ENCODE results near the gene PLD5. TPM values are rescaled to one million over a fixed set of nuclear protein-coding genes. Genes with fewer than 3 reads are reported as not detected.

The PLD5 gene
- polyA plus RNA-seq, 1 of the 3 experiments (the other 2 are of a cell fraction), result 0.08 TPM

GRCh38 chr1:242535986-242536385 lies 11.5 kb upstream of the PLD5 start:
- H3K9me3 ChIP-seq, result no peaks in the 10 kb centered on the region
- WGBS (ENCODE audit: low lambda C conversion rate), result 16% methylated on average over 1 of the region's 1 CpG
- H3K4me3 ChIP-seq (ENCODE audit: low read depth in 2 of 2, low read length in 1 of 2), result no peak overlapping the region
- ChIA-PET CTCF (no interaction called here), POLR2A (no interaction called here)
- H2AFZ ChIP-seq (ENCODE audit: low read depth), result no peak overlapping the region
- no peak overlapping the region for H3K27ac ChIP-seq (ENCODE audit: low read depth in 2 of 2, low read length in 1 of 2)
- H3K27me3 ChIP-seq (ENCODE audit: insufficient read depth), result no peaks in the 10 kb centered on the region
- no peaks in the 10 kb centered on the region; a peak in 1 of 4 replicates for H3K4me1 ChIP-seq (ENCODE audit: control insufficient read depth in 1 of 2, insufficient read depth in 2 of 2, low read depth in 1 of 2, low read length in 1 of 2)
- H3K36me3 ChIP-seq (replicated peaks in 1 of 2; ENCODE audit: control insufficient read depth in 1 of 2, insufficient read depth in 2 of 2, low read length in 1 of 2), result no peaks in the 10 kb centered on the region
- DNase-seq, result no peak
- H3K9ac ChIP-seq, result no peak overlapping the region
- no peaks in the 10 kb centered on the region for H3F3A ChIP-seq (replicated peaks; ENCODE audit: insufficient read depth)
- no peaks in the 10 kb centered on the region for H4K20me1 ChIP-seq (ENCODE audit: insufficient read depth)
- H3K4me2 ChIP-seq, result no peak overlapping the region
- TF ChIP-seq TCF12 (IDR thresholded peaks at IDR 0.05), result no peak
- no peak for TF ChIP-seq SMC3 (IDR thresholded peaks at IDR 0.05; ENCODE audit: low read depth, low read length)
- no peak for TF ChIP-seq GABPA (IDR thresholded peaks at IDR 0.05; ENCODE audit: low read depth)
- no peak for TF ChIP-seq MEF2A (IDR thresholded peaks at IDR 0.05; ENCODE audit: borderline replicate concordance, low read depth)
- TF ChIP-seq TAF1 (IDR thresholded peaks at IDR 0.05; ENCODE audit: borderline replicate concordance, low read depth, low read length), result no peak
- no peak for TF ChIP-seq TEAD4 (IDR thresholded peaks at IDR 0.05; ENCODE audit: borderline replicate concordance, insufficient read depth)
- TF ChIP-seq FOSL2 (IDR thresholded peaks at IDR 0.05; ENCODE audit: borderline replicate concordance, low read depth), result no peak
- TF ChIP-seq, protein P1, sequence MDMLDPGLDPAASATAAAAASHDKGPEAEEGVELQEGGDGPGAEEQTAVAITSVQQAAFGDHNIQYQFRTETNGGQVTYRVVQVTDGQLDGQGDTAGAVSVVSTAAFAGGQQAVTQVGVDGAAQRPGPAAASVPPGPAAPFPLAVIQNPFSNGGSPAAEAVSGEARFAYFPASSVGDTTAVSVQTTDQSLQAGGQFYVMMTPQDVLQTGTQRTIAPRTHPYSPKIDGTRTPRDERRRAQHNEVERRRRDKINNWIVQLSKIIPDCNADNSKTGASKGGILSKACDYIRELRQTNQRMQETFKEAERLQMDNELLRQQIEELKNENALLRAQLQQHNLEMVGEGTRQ (IDR thresholded peaks at IDR 0.05; ENCODE audit: borderline replicate concordance, low read depth, low read length), result no peak
- TF ChIP-seq, protein P2, sequence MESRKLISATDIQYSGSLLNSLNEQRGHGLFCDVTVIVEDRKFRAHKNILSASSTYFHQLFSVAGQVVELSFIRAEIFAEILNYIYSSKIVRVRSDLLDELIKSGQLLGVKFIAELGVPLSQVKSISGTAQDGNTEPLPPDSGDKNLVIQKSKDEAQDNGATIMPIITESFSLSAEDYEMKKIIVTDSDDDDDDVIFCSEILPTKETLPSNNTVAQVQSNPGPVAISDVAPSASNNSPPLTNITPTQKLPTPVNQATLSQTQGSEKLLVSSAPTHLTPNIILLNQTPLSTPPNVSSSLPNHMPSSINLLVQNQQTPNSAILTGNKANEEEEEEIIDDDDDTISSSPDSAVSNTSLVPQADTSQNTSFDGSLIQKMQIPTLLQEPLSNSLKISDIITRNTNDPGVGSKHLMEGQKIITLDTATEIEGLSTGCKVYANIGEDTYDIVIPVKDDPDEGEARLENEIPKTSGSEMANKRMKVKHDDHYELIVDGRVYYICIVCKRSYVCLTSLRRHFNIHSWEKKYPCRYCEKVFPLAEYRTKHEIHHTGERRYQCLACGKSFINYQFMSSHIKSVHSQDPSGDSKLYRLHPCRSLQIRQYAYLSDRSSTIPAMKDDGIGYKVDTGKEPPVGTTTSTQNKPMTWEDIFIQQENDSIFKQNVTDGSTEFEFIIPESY (IDR thresholded peaks at IDR 0.05; ENCODE audit: borderline replicate concordance, low read depth), result no peak
- TF ChIP-seq POLR2AphosphoS5 (IDR thresholded peaks at IDR 0.05; ENCODE audit: low read depth, low read length), result no peak
- no peak for TF ChIP-seq FOXJ3 (CRISPR knock-in tag; IDR thresholded peaks at IDR 0.05)
- H3K79me2 ChIP-seq (ENCODE audit: insufficient read depth), result no peaks in the 10 kb centered on the region
- H3K9me2 ChIP-seq, result no peaks in the 10 kb centered on the region

DNA sequence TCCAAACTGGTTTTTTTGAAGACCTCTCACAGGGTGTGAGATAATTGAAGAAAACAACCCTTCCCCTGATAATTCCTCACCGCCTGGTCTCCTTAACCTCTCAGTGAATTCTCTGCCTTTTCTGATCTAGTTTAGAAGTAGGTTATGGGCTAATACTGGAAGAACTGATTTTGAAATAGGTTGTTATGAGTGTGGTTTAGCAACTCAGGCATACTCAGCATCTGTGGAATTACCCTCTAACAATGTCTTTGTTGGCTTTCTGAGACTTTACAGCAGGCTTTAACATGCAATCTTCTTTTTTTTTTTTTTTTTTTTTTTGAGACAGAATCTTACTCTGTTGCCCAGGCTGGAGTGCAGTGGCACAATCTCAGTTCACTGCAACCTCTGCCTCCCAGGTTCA lies 10.3 kb upstream of the PLD5 start:
- Histone ChIP-seq H3K9me2 (no peaks in the 10 kb centered on the region), H3K4me3 (ENCODE audit: low read depth in 2 of 2, low read length in 1 of 2) (no peak overlapping the region), H3K27ac (ENCODE audit: low read depth in 2 of 2, low read length in 1 of 2) (no peak overlapping the region), H3K4me1 (ENCODE audit: control insufficient read depth in 1 of 2, insufficient read depth in 2 of 2, low read depth in 1 of 2, low read length in 1 of 2) (no peaks in the 10 kb centered on the region; a peak in 1 of 4 replicates), H3K79me2 (ENCODE audit: insufficient read depth) (no peaks in the 10 kb centered on the region), H3K9ac (no peak overlapping the region), H2AFZ (ENCODE audit: low read depth) (no peak overlapping the region), H3K4me2 (no peak overlapping the region), H4K20me1 (ENCODE audit: insufficient read depth) (no peaks in the 10 kb centered on the region), H3F3A (replicated peaks; ENCODE audit: insufficient read depth) (no peaks in the 10 kb centered on the region), H3K9me3 (no peaks in the 10 kb centered on the region), H3K27me3 (ENCODE audit: insufficient read depth) (no peaks in the 10 kb centered on the region), H3K36me3 (replicated peaks in 1 of 2; ENCODE audit: control insufficient read depth in 1 of 2, insufficient read depth in 2 of 2, low read length in 1 of 2) (no peaks in the 10 kb centered on the region)
- TF ChIP-seq TCF12 (IDR thresholded peaks at IDR 0.05), result no peak
- ChIA-PET POLR2A (no interaction called here), CTCF (interaction anchor here (1.1 kb wide), 1 partner anchor 80 kb away, joined by 3 read pairs; no protein-coding TSS in a partner anchor)
- WGBS (ENCODE audit: low lambda C conversion rate), result 40% methylated on average over 1 of the region's 1 CpG
- no peak for DNase-seq
